ENCODE measurements around the gene TNS1. TPM values are rescaled to one million over a fixed set of nuclear protein-coding genes. Genes with fewer than 3 reads are reported as not detected.

The TNS1 gene
- total RNA-seq, 1 experiment from 2014 or later: 4.5 TPM

GRCh38 chr2:217906798-217907197 lies 96.0 kb downstream of the TNS1 start:
- no peak overlapping the region for H3K4me3 Mint-ChIP-seq
- peaks cover 15% of the 10 kb centered on the region for H3K4me1 Mint-ChIP-seq
- POLR2A ChIA-PET: no interaction called here
- CTCF ChIA-PET: interaction anchor here (0.9 to 1.9 kb wide), 3 partner anchors 26 to 118 kb away, joined by 3 to 5 read pairs (median 3); no protein-coding TSS in a partner anchor
- TF ChIP-seq ELF4 (CRISPR knock-in tag; IDR thresholded peaks at IDR 0.05; ENCODE audit: low read depth) (no peak), SP1 (CRISPR knock-in tag; conservative IDR thresholded peaks at IDR 0.05) (no peak), IRF1 (CRISPR knock-in tag; IDR thresholded peaks at IDR 0.05) (no peak), USF2 (CRISPR knock-in tag; IDR thresholded peaks at IDR 0.05) (no peak), RELA (CRISPR knock-in tag; IDR thresholded peaks at IDR 0.05; ENCODE audit: borderline replicate concordance) (no peak), NFE2L1 (CRISPR knock-in tag; IDR thresholded peaks at IDR 0.05) (no peak), ATF6 (CRISPR knock-in tag; IDR thresholded peaks at IDR 0.05) (no peak)
- TF ChIP-seq, protein P1, sequence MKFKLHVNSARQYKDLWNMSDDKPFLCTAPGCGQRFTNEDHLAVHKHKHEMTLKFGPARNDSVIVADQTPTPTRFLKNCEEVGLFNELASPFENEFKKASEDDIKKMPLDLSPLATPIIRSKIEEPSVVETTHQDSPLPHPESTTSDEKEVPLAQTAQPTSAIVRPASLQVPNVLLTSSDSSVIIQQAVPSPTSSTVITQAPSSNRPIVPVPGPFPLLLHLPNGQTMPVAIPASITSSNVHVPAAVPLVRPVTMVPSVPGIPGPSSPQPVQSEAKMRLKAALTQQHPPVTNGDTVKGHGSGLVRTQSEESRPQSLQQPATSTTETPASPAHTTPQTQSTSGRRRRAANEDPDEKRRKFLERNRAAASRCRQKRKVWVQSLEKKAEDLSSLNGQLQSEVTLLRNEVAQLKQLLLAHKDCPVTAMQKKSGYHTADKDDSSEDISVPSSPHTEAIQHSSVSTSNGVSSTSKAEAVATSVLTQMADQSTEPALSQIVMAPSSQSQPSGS (CRISPR knock-in tag; IDR thresholded peaks at IDR 0.05; ENCODE audit: borderline replicate concordance, low read depth): no peak
- TF ChIP-seq, protein P2, sequence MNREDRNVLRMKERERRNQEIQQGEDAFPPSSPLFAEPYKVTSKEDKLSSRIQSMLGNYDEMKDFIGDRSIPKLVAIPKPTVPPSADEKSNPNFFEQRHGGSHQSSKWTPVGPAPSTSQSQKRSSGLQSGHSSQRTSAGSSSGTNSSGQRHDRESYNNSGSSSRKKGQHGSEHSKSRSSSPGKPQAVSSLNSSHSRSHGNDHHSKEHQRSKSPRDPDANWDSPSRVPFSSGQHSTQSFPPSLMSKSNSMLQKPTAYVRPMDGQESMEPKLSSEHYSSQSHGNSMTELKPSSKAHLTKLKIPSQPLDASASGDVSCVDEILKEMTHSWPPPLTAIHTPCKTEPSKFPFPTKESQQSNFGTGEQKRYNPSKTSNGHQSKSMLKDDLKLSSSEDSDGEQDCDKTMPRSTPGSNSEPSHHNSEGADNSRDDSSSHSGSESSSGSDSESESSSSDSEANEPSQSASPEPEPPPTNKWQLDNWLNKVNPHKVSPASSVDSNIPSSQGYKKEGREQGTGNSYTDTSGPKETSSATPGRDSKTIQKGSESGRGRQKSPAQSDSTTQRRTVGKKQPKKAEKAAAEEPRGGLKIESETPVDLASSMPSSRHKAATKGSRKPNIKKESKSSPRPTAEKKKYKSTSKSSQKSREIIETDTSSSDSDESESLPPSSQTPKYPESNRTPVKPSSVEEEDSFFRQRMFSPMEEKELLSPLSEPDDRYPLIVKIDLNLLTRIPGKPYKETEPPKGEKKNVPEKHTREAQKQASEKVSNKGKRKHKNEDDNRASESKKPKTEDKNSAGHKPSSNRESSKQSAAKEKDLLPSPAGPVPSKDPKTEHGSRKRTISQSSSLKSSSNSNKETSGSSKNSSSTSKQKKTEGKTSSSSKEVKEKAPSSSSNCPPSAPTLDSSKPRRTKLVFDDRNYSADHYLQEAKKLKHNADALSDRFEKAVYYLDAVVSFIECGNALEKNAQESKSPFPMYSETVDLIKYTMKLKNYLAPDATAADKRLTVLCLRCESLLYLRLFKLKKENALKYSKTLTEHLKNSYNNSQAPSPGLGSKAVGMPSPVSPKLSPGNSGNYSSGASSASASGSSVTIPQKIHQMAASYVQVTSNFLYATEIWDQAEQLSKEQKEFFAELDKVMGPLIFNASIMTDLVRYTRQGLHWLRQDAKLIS (CRISPR knock-in tag; IDR thresholded peaks at IDR 0.05; ENCODE audit: borderline replicate concordance): no peak
- DNase-seq (ENCODE audit: low spot score) (no peak), ATAC-seq (no peak)
- H3K27me3 Mint-ChIP-seq (ENCODE audit: low read depth): peaks cover 2% of the 10 kb centered on the region; the same call in 1 of the 2 replicates
- no peaks in the 10 kb centered on the region for H3K36me3 Mint-ChIP-seq
- H3K27ac Mint-ChIP-seq: no peak overlapping the region
- no peaks in the 10 kb centered on the region for H3K9me3 Mint-ChIP-seq

- Mint-ChIP-seq H3K9me3 (no peaks in the 10 kb centered on the region), H3K27me3 (ENCODE audit: low read depth) (peaks cover 2% of the 10 kb centered on the region; the same call in 1 of the 2 replicates), H3K4me1 (peaks cover 10% of the 10 kb centered on the region; the same call in 1 of the 2 replicates), H3K36me3 (no peaks in the 10 kb centered on the region), H3K27ac (no peak overlapping the region), H3K4me3 (no peak overlapping the region)
- DNase-seq (ENCODE audit: low spot score) (no peak), ATAC-seq (no peak)
- no peak for TF ChIP-seq ATF6 (CRISPR knock-in tag; IDR thresholded peaks at IDR 0.05)
- POLR2A ChIA-PET: no interaction called here
- CTCF ChIA-PET: interaction anchor here (0.9 to 1.9 kb wide), 5 partner anchors 27 to 120 kb away, joined by 3 to 5 read pairs (median 3); no protein-coding TSS in a partner anchor
Measured at GRCh38 chr2:217905896-217906295, 96.9 kb downstream of the TNS1 start.

DNA sequence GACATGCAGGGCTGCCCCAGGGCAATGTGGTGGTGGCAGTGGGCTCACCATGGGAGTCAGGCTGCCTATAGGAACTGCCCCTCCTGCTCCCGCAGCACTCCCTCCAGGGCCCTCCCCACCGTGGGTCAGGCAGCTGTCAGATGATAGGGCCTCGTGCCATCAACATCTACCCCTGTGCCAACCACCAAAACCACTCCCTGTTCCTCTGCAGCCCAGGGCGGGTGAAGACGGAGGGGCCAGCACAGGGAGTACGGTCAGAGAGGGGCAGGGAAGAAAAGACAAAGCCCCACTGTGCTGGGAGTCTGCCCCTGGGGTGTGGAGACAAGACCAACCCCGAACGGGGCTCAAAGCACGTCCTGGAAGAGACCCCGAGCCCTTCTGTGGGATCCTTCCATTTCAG lies 97.4 kb downstream of the TNS1 start:
- DNase-seq (ENCODE audit: low spot score): no peak
- Mint-ChIP-seq H3K36me3 (no peaks in the 10 kb centered on the region), H3K9me3 (no peaks in the 10 kb centered on the region), H3K4me1 (peaks cover 10% of the 10 kb centered on the region; the same call in 1 of the 2 replicates), H3K27ac (no peak overlapping the region), H3K4me3 (no peak overlapping the region), H3K27me3 (ENCODE audit: low read depth) (peaks cover 2% of the 10 kb centered on the region; the same call in 1 of the 2 replicates)
- POLR2A ChIA-PET: no interaction called here
- ATAC-seq: no peak
- CTCF ChIA-PET: interaction anchor here (1.2 to 1.9 kb wide), 3 partner anchors 27 to 120 kb away, joined by 3 to 5 read pairs (median 3); no protein-coding TSS in a partner anchor
- no peak for TF ChIP-seq ATF1 (CRISPR knock-in tag; IDR thresholded peaks at IDR 0.05)
- TF ChIP-seq PRRX2 (CRISPR knock-in tag; IDR thresholded peaks at IDR 0.05): no peak
- no peak for TF ChIP-seq JUN (CRISPR knock-in tag; IDR thresholded peaks at IDR 0.05)
- TF ChIP-seq, protein P2 (CRISPR knock-in tag; IDR thresholded peaks at IDR 0.05; ENCODE audit: borderline replicate concordance): no peak
- TF ChIP-seq NR2C2 (CRISPR knock-in tag; IDR thresholded peaks at IDR 0.05): no peak
- no peak for TF ChIP-seq MAX (CRISPR knock-in tag; IDR thresholded peaks at IDR 0.05)
- TF ChIP-seq NFYB (CRISPR knock-in tag; conservative IDR thresholded peaks at IDR 0.05; ENCODE audit: low read depth): no peak

All from WTC11 (cell line).